HUES48 (cell line): ENCODE results near the gene KCNMA1.

Source experiments
- H3K27ac ChIP-seq: one replicate; pipeline ENCODE4 v1.7.0; 2013; ENCODE audit warnings: low read depth, low read length, inconsistent platforms
- H3K27me3 ChIP-seq: 2 replicates; pipeline ENCODE4 v1.6.1; 2013; ENCODE audit warnings: mild to moderate bottlenecking, low read length; ENCODE audit not compliant: control insufficient read depth, insufficient read depth
- H3K36me3 ChIP-seq: 2 replicates; pipeline ENCODE4 v1.6.1; 2013; ENCODE audit warnings: low read length; ENCODE audit not compliant: control insufficient read depth, insufficient read depth
- H3K4me1 ChIP-seq: 2 replicates; pipeline ENCODE4 v1.6.1; 2013; ENCODE audit warnings: mild to moderate bottlenecking, low read length; ENCODE audit not compliant: control insufficient read depth, insufficient read depth
- H3K4me3 ChIP-seq: 2 replicates; pipeline ENCODE4 v1.5.1; 2013; ENCODE audit warnings: mild to moderate bottlenecking, low read depth, low read length
- H3K9ac ChIP-seq: 2 replicates; pipeline ENCODE4 v1.6.1; 2013; ENCODE audit warnings: mild to moderate bottlenecking, low read depth, low read length, moderate library complexity
- H3K9me3 ChIP-seq: 2 replicates; pipeline ENCODE4 v1.6.1; 2013; ENCODE audit warnings: low read length; ENCODE audit not compliant: control insufficient read depth, insufficient read depth

The KCNMA1 gene

DNA sequence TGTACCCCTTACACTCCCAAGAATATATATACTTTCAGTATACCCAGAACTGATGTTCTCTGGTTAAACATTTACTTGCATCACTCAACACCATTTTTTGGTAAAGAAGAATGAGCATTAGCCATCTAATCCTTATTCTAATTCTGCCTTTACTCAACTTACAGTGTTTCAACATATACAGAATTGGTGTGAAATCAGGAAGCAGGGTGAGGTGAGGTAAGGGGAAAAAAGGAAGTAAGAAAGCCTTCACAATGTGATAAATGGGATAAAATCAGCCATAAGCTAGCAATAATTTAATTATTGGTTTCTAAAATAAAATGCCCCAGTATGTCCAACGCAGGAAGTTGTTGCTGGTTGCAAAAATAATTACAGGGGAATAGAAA is 605.4 kb downstream of the KCNMA1 start:
- no peaks in the 10 kb centered on the region for H3K36me3 ChIP-seq
- no peaks in the 10 kb centered on the region for H3K27me3 ChIP-seq
- no peak overlapping the region for H3K9ac ChIP-seq
- 0 out of 2 replicates have a peak, but pooled peaks cover 4% of the 10 kb centered on the region for H3K4me1 ChIP-seq
- H3K27ac ChIP-seq: no peak overlapping the region
- H3K9me3 ChIP-seq: no peaks in the 10 kb centered on the region
- no peak overlapping the region for H3K4me3 ChIP-seq

DNA sequence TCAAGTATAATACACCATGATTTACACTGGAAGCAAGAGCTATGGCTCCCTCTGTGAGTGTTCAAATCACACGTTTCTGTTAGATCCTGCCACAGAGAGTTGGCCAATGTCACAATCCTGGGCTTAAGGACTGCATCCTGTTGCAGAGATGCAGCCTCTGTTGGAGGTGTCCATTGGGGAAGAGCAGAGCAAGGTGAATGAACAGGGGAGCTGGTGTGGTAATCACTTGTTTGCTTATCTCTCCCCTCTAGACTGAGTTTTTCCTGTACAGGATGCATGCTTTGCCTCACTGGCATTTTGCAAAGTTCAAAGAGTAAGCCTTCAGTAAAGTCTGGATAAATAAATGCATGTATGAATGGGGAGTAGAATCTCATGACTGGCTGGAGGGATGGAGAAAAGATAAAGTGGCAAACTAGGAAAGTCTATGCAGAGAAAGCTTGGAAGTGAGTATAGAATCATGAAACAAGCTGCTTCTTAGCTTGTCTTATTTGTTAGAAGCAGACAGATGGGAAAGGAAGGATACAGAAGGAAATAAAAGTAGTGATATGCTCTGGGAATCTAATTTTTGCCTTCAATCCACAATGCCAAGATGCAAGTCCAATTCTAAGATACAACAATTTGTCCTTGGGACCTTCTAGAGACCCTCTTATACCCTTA is 605.9 kb downstream of the KCNMA1 start:
- Histone ChIP-seq H3K9ac (no peak overlapping the region), H3K27ac (no peak overlapping the region), H3K36me3 (no peaks in the 10 kb centered on the region), H3K27me3 (no peaks in the 10 kb centered on the region), H3K4me3 (no peak overlapping the region), H3K4me1 (0 out of 2 replicates have a peak, but pooled peaks cover 4% of the 10 kb centered on the region), H3K9me3 (no peaks in the 10 kb centered on the region)

DNA sequence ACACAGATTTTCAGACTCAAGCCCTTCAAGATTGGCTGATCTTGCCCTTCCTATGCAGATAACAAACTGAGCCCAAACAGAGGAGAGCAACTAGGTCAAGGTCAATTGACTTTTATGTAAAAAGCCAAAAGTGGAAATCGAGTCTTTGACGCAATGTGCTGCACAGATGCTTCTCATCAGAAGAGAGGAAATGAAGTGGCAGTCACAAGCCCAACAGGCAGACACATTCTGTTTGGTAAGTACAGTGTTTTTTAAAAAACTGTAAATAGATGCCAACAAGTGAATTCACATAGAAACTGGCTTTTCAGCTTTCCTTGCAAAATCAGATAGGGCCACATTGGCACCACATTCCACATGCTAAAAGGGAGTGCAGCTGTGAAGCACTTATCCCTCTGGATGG is 606.6 kb downstream of the KCNMA1 start:
- H3K36me3 ChIP-seq: no peaks in the 10 kb centered on the region
- no peak overlapping the region for H3K9ac ChIP-seq
- no peaks in the 10 kb centered on the region for H3K27me3 ChIP-seq
- H3K9me3 ChIP-seq: no peaks in the 10 kb centered on the region
- H3K4me1 ChIP-seq: 0 out of 2 replicates have a peak, but pooled peaks cover 4% of the 10 kb centered on the region
- H3K27ac ChIP-seq: no peak overlapping the region
- H3K4me3 ChIP-seq: no peak overlapping the region

GRCh38 chr10:77029777-77030717 is 607.6 kb downstream of the KCNMA1 start:
- Histone ChIP-seq H3K9me3 (no peaks in the 10 kb centered on the region), H3K9ac (no peak overlapping the region), H3K4me1 (0 out of 2 replicates have a peak, but pooled peaks cover 4% of the 10 kb centered on the region), H3K36me3 (no peaks in the 10 kb centered on the region), H3K4me3 (no peak overlapping the region), H3K27me3 (no peaks in the 10 kb centered on the region), H3K27ac (no peak overlapping the region)

DNA sequence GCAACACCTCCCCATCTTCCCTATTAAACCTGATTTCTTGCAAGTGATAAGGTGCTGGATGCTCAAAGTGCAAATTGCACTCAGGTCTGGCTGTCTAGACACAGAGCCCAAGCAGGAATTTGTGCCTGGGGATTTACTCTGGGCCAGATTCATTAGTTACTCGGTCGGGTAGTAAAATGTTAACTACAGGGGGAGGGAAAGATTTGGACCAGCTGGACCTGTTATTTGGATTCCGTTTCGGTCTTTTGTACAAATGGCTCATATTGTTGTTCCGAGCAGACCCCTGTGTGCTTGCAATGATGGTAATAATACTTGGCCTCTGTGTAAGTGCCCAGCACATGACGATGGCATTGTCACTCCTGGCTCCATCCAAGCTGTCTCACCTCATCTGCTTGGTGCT is 609.6 kb downstream of the KCNMA1 start:
- H3K27ac ChIP-seq: no peak overlapping the region

GRCh38 chr10:77027576-77027975 is 610.0 kb downstream of the KCNMA1 start:
- Histone ChIP-seq H3K4me3 (no peak overlapping the region), H3K9me3 (no peaks in the 10 kb centered on the region), H3K9ac (no peak overlapping the region), H3K36me3 (no peaks in the 10 kb centered on the region), H3K27ac (no peak overlapping the region), H3K4me1 (0 out of 2 replicates have a peak, but pooled peaks cover 8% of the 10 kb centered on the region), H3K27me3 (no peaks in the 10 kb centered on the region)

More for the DNA sequence above, 609.6 kb downstream of the KCNMA1 start:
- H3K4me1 ChIP-seq: 0 out of 2 replicates have a peak, but pooled peaks cover 5% of the 10 kb centered on the region
- H3K9me3 ChIP-seq: no peaks in the 10 kb centered on the region
- no peaks in the 10 kb centered on the region for H3K27me3 ChIP-seq
- H3K9ac ChIP-seq: no peak overlapping the region
- H3K36me3 ChIP-seq: no peaks in the 10 kb centered on the region
- no peak overlapping the region for H3K4me3 ChIP-seq

DNA sequence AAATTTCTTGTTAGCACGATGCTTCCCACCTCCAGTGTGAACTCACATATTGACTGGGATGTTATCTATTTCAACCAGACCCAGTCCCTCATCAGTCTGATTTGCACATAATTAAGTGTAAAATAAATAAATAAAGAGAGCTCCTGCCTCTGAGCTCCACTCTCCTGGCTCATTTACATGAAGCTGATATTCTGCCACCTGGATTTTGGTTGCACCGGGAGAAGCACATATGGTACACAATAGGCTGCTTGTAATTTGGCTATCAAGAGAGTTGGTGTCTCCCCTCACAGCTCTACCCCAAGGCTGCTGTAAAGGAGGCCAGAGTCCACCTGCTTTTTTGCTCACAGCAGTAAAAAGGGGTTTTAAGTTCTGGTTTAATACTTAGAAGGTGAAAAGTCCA is 610.5 kb downstream of the KCNMA1 start:
- H3K27ac ChIP-seq: no peak overlapping the region
- no peaks in the 10 kb centered on the region for H3K9me3 ChIP-seq

GRCh38 chr10:77026148-77026547 is 611.5 kb downstream of the KCNMA1 start:
- Histone ChIP-seq H3K27ac (no peak overlapping the region), H3K9ac (no peak overlapping the region), H3K9me3 (no peaks in the 10 kb centered on the region), H3K27me3 (no peaks in the 10 kb centered on the region), H3K4me3 (no peak overlapping the region), H3K36me3 (no peaks in the 10 kb centered on the region), H3K4me1 (0 out of 2 replicates have a peak, but pooled peaks cover 8% of the 10 kb centered on the region)

More for the DNA sequence above, 610.5 kb downstream of the KCNMA1 start:
- no peak overlapping the region for H3K4me3 ChIP-seq
- no peak overlapping the region for H3K9ac ChIP-seq
- H3K27me3 ChIP-seq: no peaks in the 10 kb centered on the region
- H3K36me3 ChIP-seq: no peaks in the 10 kb centered on the region
- 0 out of 2 replicates have a peak, but pooled peaks cover 8% of the 10 kb centered on the region for H3K4me1 ChIP-seq

- no peak overlapping the region for H3K4me3 ChIP-seq
- no peaks in the 10 kb centered on the region for H3K27me3 ChIP-seq
- H3K36me3 ChIP-seq: no peaks in the 10 kb centered on the region
- 0 out of 2 replicates have a peak, but pooled peaks cover 5% of the 10 kb centered on the region for H3K4me1 ChIP-seq
- no peak overlapping the region for H3K9ac ChIP-seq
- H3K9me3 ChIP-seq: no peaks in the 10 kb centered on the region
- no peak overlapping the region for H3K27ac ChIP-seq
Observed at GRCh38 chr10:77024461-77024860, 613.1 kb downstream of the KCNMA1 start.

GRCh38 chr10:77023396-77023795 is 614.2 kb downstream of the KCNMA1 start:
- H3K4me1 ChIP-seq: 0 out of 2 replicates have a peak, but pooled peaks cover 5% of the 10 kb centered on the region
- no peak overlapping the region for H3K27ac ChIP-seq
- no peak overlapping the region for H3K9ac ChIP-seq
- no peaks in the 10 kb centered on the region for H3K9me3 ChIP-seq
- no peaks in the 10 kb centered on the region for H3K36me3 ChIP-seq
- no peaks in the 10 kb centered on the region for H3K27me3 ChIP-seq
- H3K4me3 ChIP-seq: no peak overlapping the region

DNA sequence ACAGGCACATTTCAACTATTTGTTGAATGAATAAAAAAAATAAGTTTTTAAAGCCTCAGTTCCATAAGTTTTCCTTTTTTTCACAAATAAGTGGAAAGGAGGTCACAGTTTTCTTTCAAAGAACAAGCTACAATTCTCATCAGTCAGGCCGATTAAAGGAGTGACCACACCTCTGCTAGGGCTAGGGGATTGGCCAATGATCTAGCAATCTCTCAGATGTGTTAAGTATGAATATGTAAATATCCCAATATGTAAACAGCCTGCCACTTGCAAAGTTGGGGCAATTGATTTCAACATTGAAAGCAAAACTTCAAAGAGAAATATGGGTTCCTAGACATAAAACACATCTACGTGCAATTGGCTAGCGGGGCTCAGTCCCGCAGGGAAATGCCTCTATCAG is 614.9 kb downstream of the KCNMA1 start:
- Histone ChIP-seq H3K9me3 (no peaks in the 10 kb centered on the region), H3K4me3 (no peak overlapping the region), H3K27ac (no peak overlapping the region), H3K9ac (no peak overlapping the region), H3K4me1 (0 out of 2 replicates have a peak, but pooled peaks cover 5% of the 10 kb centered on the region), H3K36me3 (no peaks in the 10 kb centered on the region), H3K27me3 (no peaks in the 10 kb centered on the region)
